GM19238 (cell line): Measurements from ENCODE around the gene TMPRSS4.

Experiments
- DNase-seq: peaks from one replicate; pipeline ENCODE4 v3.0.0; 2011; ENCODE audit warnings: low spot score; ENCODE audit not compliant: insufficient read length

TMPRSS4 gene, protein sequence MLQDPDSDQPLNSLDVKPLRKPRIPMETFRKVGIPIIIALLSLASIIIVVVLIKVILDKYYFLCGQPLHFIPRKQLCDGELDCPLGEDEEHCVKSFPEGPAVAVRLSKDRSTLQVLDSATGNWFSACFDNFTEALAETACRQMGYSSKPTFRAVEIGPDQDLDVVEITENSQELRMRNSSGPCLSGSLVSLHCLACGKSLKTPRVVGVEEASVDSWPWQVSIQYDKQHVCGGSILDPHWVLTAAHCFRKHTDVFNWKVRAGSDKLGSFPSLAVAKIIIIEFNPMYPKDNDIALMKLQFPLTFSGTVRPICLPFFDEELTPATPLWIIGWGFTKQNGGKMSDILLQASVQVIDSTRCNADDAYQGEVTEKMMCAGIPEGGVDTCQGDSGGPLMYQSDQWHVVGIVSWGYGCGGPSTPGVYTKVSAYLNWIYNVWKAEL

DNA sequence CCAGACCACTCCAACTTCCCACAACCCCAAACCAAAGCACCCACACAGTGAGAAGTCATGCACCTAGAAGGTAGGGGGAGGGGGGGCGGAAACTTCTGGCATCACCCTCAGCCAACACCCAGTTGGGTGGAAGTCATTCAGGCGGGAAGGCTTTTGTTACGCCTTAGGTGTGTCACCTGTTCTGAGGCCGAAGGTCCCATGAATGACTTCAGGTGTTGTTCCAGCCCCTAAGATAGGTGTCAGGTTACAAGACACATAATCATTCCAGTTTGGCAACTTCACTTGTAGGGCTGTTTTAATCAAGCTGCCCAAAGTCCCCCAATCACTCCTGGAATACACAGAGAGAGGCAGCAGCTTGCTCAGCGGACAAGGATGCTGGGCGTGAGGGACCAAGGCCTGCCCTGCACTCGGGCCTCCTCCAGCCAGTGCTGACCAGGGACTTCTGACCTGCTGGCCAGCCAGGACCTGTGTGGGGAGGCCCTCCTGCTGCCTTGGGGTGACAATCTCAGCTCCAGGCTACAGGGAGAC is at the start of gene TMPRSS4:
TSS of gene TMPRSS4 (plus strand) at position 325 of the 528 bp plus-strand sequence. CDS start 225 bp downstream, outside the sequence.
- DNase-seq = no peak

DNA sequence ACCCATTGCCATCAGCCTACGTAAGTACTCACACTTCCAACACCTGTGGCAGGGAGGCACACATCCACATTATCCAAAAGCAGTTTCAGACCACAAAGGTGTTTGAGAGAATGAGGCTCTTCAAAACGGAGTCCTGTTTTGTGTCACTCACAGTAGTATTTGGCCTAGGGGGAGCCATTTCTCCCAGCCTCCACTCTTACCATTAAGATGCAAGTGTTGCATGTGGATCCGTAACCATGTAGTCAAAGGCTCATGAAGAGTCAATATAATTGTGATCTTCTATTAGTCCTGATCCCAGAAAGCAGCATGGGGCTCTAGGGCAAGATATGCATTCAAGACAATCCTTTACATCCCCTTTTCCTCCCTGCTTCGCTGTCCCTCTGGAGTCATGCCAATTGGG is 49.2 kb upstream of the TMPRSS4 start:
- no peak for DNase-seq

DNA sequence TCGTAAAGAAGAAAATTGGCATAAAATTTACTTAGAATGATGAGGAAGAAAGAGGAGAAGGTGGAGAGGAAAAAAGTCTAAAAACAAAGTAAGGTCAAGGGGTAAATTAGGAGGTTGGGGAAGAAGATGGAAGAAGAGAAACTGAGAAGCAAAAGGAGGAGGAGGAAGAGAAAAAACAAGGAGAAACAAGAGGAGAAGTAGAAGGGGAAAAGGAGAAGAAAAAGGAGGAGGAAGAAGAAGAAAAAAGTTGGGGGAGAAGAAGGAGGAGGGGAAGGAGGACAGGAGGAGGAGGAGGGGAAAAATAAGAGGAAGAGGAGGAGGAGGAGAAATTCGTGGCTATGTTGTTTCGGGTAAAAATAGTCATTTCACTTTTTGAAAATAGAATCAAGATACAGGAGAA is 48.3 kb upstream of the TMPRSS4 start:
- DNase-seq = no peak

DNA sequence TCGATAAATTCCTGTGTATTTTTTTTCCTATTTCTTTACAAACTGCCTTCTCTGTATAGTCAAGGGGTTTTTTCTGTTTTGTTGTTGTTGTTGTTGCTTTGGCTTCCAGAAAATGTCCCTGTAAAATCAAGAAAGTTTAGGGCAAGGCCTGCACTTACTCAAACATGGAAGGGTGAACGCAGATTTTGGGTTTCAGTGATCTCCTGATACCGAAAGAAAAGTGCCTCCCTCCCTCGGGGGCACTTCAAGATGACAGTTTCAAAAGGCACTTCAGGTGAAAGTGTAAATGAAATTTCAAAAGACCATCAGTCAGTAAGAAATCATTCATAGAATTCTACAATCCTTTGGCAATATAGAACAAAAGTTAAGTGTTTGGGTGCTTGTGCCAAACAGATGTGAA is 43.4 kb upstream of the TMPRSS4 start:
- peak; percentile 34 for DNase-seq

DNA sequence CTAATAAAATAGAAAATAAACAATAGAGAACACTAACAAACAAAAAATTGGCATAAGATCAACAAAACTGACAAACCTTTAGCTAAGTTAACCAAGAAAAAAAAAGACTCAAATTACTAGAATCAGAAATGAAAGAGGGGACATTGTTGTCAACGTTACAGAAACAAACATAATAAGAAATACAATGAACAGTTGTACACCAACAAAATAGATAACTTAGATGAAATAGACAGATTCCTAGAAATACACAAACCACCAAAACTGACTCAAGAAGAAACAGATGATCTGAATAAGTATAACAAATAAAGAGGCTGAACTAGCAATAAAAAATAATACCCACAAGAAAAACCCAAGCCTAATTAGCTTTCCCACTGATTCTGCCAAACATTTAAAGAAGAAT is 34.7 kb upstream of the TMPRSS4 start:
- no peak for DNase-seq

DNA sequence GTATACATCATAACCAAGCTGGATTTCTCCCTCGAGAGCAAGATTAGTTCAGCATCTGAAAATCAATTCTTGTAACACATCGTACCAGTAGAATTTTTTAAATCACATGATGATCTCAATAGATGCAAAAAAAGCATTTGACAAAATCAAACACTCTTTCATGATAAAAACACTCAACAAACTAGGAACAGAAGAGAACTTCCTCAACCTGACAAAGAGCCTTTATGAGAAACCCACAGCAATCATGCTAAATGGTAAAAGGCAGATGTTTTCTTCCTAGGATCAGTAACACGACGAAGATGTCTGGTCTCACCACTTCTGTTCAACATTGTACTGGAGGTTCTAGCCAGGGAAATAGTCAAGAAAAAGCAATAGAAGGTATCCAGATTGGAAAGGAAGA is 34.1 kb upstream of the TMPRSS4 start:
- DNase-seq = no peak

DNA sequence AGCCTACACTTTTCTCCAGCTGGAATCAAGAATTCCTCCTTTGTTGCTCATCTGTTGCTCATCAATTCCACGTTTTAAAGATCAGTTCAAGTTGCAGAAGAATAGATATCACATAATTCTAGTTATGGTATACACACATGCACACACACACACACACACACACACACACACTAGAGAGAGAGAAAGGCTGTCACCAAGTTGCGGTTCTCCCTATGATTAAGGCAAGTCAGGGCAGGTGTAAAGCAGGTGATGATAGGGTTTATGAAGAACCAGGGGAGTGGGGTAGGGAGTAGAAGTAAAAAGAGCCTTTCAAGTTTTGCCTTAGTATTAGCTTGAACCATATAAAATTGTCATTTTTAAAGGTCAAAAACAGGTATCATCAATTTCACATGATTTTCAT is 31.7 kb upstream of the TMPRSS4 start:
- DNase-seq = no peak

DNA sequence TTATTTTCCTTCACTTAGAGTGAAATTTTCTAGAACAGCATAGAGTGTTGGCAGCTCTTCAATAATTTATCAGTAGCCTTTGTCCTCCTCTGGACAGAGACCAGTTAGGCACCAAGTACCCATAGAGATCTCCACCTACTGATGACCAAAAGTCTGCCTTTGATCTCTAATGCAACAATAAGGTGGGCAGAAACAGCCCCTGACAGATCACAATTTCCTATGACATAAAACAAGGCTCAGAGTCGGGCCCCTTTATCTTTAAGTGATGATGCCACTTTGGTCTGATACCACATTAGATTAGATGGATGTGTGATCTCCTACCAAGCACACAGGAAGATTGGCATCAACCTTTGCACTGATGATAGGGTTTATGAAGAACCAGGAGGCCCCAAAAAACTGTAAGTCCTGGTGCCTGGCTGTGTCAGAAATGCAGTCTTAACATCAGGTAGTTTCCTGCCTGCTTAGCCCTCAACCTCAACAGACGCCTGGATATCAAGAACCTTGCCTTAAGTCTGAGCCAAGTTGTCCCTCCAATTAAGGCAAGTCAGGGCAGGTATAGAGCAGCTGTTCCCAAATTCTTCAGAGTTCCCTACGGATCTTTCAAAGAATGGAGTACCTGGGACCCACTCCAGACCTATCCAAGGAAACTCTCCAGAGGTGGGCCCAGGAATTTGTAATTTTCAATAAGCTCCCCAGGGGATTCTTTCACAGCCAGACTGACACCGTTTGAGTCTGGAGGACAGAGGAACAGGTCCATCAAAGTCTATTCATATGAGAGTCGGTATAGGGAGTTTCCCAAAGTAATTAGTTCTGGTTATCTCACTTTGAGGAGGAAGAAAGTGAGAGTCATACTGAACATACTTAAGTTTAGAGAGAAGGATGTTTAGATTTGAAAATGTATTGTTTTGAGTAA is 30.6 kb upstream of the TMPRSS4 start:
- no peak for DNase-seq

DNA sequence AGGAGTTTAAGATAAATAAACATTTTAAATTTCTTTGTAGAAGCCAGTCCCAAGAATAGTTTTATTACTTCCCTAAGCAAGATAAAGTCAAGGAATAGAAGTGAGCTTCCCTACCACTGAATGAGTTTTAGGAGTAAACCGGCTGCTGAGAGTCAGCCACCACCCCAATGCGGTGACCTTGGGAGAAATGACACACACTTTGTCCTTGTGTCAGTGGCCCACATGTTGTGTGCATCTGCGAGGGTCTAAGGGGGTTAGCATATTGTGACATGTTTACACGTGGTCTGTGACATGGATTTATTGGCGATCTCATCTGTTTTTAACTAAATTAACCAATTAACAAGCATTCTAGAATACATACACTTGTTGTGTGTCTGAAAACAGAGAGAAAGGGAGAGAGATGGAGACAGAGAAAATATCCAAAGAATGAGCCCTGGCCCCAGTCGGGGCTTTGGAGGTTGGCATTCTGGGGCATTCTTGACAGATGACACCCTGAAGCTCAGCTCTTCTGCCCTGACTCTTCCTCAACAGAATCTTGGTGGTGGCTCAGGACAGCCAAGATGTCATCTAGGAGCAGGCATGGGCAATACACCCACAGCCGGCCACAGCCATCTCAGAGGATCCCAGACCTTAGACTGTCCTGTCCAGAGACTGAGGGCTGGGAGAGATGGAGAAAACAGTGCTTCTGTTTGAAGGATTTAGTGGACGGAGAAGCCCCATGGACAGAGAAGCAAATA is 29.7 kb upstream of the TMPRSS4 start:
- no peak for DNase-seq

DNA sequence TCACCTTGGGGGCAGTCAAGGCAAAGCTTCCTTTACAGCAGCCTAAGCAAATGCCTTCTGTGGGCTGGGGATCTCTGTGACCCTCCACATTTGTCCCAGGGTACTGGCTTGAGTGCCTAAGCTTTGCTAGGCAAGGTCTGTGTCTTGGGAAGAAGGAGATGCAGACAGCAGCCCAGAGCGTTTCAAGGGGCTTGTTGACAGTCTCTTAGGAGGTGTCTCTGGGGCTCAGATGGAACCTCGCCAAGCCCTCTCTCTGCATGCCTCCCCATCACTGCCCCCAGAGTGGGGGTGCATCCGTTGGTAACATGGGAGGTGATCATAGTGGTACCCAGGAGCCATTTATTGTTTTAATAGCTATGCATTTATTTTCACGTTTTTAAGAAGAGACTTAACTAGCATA is 29.1 kb upstream of the TMPRSS4 start:
- no peak for DNase-seq

DNA sequence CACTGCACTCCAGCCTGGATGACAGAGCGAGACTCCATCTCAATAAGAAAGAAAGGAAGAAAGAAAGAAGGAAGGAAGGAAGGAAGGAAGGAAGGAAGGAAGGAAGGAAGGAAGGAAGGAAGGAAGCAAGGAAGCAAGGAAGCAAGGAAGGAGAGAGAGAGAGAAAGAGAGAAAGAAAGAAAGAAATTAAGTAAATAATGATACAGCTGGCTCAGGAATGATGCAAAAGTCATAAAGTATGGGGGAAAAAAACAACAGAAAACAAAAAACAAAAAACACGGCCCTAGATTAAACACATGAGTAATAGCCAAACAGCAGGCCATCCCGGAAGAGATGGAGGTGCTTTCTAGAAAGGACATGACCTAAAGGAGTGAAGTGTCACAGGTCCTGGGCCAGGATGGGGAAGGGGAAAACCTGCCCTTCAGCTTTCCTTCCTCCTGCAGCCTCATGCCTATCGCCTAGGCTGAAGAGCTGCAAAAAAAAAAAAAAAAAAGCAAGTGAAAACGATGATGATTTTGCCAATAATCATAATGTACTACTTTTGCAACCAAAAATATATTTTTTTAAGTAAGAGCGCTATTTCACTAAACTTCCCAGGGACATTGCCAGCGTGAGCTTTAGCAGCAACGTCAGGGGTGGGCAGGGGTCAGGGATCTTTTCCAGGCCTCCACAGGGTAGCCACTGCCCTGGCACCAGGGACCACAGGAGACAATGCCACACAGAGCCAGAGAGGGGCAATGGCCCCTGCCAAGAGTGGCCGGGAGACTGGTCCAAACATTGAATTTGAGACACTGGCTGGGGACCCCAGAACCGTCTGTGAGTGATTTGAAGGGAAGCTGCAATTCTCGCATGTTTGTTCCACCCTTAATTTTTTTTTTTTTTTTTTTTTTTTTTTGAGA is 28.2 kb upstream of the TMPRSS4 start:
- no peak for DNase-seq

DNA sequence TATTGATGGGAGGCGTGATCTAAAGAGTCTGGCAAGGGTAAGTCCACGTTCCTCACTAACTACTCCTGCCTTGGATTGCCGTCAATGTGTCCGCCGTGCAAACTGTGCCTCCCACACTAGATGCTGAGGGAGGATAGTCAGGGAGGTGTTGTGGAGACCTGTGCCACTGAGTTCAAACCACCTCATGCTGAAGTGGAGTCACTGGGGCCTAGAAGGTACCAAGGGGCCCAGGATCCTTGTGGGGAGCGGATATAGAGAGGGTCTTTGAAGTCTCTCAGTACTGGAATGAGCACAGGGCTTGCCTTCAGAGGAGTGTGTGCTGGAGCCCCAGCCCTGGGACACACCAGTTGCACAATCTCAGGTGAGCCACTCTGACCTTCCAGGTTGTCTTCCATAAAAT is 27.1 kb upstream of the TMPRSS4 start:
- no peak for DNase-seq

DNA sequence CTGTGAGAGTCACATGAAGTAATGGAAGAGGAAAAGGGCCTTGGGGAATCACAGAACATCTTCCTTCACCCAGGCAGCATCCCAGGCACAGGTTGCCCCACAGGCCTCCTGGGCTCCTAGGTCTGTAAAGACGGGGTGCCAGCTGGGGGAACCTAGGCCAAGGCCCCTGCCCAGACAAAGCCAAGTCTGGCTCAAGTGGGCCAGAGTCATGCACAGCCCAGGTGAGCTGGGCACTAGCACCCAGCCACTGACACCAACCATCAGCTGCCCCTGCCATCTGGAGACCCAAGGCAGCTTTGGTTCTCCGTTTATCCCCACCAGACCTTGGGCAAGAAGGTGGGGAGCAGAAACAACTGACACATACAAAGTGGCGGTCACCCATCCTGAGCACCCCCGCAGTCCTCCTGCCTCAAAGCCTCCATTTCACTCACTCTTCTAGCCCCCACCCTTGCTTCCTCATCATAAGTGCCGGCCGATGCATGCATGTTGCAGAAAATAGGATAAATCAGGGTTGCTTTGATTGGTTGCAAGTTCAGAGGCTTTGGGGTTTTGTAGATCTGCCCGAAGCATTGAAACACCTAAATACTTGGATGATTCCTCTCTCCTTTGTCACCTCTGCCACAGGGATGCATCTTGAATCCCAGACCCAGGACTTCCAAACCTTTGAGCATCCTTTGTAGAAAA is 26.5 kb upstream of the TMPRSS4 start:
- DNase-seq = no peak

DNA sequence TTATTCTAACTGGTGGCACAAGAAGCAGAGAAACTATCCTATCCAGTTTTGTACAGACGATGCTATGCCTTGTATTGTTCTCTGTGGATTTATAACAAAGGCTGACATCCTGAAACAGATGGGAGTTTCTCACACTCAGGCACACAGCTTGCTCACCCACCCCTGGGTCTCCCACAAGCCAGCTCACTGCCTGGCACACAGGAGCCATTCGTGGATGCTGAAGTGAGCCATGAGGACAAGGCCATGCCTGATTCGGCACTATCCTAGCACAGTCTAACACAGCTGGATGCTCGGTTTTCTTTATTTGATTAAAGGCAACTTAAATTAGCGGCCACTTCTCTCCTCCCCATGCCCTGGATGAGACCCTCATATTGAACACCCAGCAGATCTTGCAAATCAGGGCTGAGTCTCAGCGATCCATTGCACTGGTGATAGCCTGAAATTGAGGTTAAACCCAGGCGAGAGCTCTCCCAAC is 25.7 kb upstream of the TMPRSS4 start:
- DNase-seq = no peak

DNA sequence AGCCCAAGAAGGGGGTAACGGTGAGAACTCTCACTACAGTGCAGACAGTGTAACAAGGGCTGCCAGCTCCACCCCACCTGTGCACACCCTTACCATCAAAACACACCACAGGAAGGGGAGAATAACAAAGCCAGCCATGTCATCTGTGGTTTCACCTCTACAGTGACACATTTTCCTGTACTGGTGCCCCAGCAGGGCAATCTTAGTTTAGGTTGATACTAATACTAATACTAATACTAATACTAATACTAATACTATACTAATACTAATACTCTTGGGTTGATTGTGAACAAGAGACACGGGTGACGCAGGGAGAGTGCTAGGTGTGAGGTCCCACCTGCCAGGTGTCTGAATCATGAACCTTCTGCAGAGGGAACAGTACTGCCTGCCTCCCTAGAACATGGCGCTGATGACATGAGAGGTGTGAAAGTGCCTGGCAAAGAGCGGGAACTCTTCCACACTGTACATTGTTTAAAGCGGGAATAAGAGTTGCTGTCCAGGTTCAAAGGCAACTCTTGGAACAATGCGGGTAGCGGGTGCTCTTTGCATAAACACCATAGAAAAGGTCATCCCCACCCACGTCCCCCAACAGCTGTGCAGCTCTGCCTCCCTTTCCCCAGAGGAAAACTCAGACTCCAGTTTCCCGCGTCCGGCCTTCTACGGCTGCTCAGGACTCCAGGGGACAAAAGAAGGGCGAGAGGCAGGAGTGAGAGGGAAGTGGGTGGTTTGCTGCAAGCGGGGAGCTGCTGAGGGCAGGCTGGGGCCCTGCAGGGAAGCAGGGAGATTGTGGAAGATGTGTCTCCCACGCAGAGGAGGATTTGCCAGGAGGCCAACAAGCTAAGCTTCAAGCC is 25.0 kb upstream of the TMPRSS4 start:
- no peak for DNase-seq

DNA sequence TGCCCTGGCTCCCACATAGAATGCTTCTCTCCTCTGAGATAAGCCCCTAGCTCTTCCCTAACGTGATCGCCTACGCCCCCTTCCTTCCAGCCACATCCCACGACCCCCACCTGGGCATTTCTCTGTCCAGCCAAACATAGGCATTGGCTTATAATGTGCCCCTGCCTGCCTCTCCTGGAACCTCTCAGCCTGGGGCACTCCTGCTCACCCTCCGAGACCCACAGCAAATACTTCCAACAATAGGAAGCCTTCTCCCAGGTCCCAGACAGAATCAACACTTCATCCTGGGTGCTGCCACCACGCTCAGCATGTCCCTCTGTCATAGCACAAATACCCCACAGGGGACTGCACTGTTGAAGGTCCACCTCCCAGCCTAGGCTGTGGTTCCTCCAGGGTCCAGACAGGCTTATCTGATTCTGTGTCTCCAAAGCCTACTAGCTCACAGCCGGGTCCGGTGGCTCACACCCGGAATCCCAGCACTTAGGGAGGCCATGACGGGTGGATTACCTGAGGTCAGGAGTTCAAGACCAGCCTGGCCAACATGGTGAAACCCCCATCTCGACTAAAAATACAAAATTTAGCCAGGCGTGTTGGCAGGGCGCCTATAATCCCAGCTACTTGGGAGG is 24.2 kb upstream of the TMPRSS4 start:
- no peak for DNase-seq

DNA sequence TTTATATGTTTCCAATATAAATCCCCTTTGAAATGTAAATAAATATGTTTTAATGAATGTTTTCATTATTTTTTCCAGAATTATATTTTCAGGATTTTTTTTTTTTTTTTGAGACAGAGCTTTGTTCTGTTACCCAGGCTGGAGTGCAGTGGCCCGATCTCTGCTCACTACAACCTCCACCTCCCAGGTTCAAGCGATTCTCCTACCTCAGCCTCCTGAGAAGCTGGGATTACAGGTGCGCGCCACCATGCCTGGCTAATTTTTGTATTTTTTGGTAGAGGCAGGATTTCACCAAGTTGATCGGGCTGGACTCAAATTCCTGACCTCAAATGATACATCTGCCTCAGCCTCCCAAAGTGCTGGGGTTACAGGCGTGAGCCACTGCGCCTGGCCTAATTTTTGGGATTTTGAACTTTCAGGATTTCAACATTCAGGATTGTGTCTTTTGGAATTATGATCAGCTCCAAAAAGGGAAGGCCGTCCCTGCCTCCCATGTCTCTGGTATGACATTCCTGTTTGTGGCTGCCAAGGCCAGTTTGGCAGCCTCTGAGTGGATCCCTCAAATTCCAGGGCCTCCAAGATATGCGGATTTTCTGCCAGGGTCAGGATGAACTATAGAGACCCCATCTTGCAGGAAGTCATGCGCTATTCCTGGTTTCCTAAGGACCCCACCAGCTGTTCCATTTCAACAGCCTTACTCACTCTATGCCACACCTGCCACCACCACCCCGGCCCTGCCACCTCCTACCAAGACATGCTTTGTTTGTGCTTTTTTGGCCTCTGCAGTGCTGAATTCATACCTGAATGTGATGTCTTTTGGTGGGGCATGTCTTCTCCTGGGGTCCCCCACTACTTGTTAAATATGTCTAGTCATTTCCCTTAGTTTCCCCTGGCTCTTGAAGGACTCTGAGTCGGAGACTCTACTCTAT is 21.9 kb upstream of the TMPRSS4 start:
- DNase-seq = no peak
